T-helper 1 cell treated with Interleukin-12 subunit alpha and Interleukin-12 subunit beta and Interleukin-4 antibody, amounts not matched to agents 30 ng/mL and 1 ng/mL, for 36 hours (primary cell): Measurements from ENCODE around the gene PTPRG. TPM values are rescaled to one million over a fixed set of nuclear protein-coding genes. Genes with fewer than 3 reads are reported as not detected.

ENCODE experiments used
- intact Hi-C: fragments of 100-400 bp; cut with micrococcal nuclease; formaldehyde crosslinking; loops from one replicate; pipeline ENCODE4 v1.15.1; 2024
- total RNA-seq: library from RNA; stranded (reverse); gene quantifications from 2 replicates; pipeline ENCODE4 v1.2.3, GENCODE V29; 2022

PTPRG gene
- total RNA-seq, 1 donor from 2014 or later = 2.5 TPM

DNA sequence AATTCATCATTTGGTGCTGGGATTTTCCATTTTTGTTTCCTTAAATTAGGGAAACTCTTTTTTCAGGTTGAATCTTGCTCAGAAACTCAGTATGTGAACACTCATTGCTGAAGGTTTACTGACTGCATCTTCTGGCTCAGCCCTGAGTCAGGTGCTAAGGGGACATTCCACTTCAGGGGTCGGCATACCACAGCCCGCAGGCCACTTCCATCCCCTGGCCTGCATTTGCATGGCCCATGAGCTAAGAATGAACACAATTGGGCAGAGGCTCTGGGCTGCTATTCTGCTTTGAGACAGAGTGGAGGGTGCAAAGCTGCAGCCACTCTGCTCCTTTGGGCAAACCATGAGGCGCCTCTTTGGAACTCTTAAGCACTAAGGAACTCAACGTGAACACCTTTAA, 647.0 kb downstream of the PTPRG start:
- intact Hi-C loops = no loop called here

DNA sequence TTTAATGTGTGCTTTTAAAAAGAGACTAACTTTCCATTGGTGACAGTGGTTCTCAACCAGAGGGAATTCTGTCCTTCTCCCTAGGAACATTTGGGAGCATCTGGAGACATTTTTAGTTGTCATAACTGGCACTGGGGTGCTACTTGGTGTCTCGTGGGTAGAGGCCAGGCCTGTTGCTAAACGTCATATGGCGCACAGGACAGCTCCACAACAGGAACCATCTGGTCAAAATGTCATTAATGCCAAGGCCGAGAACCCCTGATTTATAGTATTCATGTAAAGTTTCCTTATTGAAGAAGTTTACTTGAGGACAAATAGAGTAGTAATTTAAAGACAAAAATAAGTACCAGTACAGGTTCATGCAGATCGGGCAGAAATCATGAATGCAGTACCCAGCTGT, 647.7 kb downstream of the PTPRG start:
- intact Hi-C loops = no loop called here

DNA sequence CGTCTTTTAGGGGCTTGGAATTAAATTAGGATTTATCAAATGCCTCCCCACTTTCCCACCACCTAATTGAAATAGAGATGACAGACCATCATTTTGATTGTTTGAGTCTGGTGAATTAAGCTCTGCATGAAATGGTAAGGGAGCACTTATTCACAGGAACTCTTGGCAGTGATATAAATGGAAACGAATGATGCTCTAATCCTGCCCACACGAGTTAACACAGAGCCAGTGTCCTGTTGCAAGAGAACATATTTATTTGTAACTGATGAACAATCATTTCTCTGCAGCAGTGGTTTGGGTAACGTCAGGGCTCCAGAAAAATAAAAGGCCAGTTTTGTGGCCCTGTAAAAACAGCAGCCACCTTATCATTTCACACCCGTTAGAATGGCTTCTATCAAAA, 648.6 kb downstream of the PTPRG start:
- intact Hi-C loops = no loop called here

- intact Hi-C loops = no loop called here
These were observed 650.5 kb downstream of the PTPRG start for GRCh38 chr3:62211675-62212429.

DNA sequence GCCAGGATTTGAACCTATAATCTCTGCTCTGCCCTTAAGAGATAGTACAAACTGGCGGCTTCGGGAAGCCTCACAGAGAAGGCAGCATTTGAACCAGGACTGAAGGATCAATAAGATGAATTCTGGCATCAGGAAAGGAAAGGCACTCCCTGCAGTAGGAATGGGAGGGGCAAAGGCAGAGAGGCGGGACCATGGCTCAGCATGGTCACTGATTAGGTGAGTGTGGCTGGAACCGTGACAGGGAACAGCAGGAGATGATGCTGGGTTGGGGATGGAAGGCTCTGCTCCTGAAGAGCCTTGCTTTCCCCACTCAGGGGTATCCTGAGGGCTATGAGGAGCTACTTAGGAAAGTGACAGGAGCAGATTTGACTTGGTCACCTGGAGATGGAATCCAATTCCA, 653.5 kb downstream of the PTPRG start:
- intact Hi-C loops = no loop called here

DNA sequence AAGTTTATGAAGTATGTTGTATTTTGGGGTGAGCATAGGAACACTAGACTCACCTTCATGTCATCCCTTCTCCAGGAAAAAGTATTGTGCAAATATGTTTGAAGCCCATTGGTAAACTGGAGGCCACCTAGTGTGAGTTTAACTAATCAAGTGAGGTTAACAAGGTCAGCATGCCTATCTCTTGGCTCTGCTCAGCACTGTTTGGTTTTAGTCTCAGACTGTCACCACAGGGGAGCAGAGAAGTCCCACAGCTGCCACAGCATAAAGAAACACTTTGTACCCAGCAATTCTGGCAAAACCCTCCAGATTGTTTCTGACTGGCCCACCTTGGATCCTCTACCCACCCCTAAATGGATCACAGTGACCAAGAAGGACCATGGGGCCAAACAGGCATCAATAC, 659.2 kb downstream of the PTPRG start:
- intact Hi-C loops = no loop called here

GRCh38 chr3:62225051-62225450, 663.7 kb downstream of the PTPRG start:
- intact Hi-C loops = no loop called here

DNA sequence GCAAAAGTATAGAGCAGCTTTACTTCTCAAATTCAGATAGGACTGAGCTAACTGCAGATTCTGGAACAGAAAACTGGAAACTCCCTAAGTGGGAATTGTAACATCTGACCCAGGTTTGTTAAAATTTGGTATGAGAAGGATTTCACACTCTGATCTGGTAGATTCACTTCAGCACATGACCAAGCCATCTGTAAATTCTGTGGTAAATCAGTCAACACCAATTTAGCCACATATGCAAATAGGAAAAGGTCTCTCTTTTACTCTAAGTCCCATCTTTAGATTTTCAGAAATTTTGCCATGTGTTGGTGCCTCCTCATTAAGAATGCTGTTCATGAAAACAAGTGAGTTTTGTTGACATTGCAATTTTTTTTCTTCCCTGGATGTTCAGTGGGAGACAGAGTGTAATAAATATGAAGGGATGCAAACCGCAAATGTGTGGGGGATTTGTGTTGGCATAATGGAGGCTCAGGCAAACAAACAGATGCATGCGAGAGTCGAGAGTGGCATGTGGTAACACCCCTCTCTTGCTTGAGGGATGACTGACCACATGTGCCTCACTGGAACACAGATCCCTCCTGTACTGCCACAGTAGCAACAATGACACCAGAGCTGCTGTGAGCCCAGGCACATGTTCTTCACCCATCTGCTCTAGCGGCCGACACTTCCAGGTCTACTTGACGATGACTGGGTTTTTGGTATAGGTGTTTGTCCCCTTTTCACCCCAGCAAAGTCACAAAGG, 665.4 kb downstream of the PTPRG start:
- intact Hi-C loops = no loop called here

DNA sequence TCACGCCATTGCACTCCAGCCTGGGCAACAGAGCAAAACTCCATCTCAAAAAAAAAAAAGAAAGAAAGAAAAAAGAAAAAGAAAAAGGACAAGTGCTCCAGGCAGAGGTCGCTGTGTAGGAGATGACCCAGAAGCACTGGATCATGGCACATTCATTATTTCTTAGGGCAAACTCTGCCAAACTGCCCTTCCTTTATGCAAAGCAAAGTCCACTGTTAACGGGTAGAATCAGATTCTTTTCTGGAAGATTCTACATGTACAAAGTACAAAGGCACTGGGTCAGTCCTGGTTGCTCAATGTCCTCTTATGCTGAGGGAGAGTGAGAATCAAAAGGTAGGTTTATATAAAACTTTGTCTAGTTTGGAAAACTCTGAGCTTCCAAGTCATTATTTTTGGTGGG, 667.1 kb downstream of the PTPRG start:
- intact Hi-C loops = no loop called here

GRCh38 chr3:62229211-62229610, 667.8 kb downstream of the PTPRG start:
- intact Hi-C loops = no loop called here

- intact Hi-C loops = no loop called here
These were observed 668.5 kb downstream of the PTPRG start for GRCh38 chr3:62229908-62230307.

GRCh38 chr3:62233065-62233464, 671.7 kb downstream of the PTPRG start:
- intact Hi-C loops = no loop called here

DNA sequence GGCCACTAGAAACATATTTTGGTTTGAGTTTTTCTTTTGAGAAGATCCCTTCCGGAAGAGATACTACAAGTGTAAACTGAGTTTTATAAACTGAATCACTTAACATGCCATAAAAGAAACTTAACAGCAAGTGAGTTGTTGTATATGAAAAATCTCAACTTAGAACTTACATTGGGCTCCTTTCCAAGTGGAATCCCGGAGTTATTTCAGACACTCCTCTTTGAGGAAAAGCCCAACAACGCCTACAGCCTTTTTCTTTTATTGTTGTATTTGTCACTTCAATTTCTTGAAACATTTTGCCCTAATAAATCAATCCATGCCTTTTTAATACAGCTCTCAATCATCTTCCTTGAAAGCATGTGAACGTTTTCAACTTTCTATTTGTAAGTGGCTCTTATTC, 674.6 kb downstream of the PTPRG start:
- intact Hi-C loops = no loop called here

- intact Hi-C loops = no loop called here
These were observed 676.0 kb downstream of the PTPRG start for GRCh38 chr3:62237286-62237948.

GRCh38 chr3:62238003-62238402, 676.6 kb downstream of the PTPRG start:
- intact Hi-C loops = no loop called here

DNA sequence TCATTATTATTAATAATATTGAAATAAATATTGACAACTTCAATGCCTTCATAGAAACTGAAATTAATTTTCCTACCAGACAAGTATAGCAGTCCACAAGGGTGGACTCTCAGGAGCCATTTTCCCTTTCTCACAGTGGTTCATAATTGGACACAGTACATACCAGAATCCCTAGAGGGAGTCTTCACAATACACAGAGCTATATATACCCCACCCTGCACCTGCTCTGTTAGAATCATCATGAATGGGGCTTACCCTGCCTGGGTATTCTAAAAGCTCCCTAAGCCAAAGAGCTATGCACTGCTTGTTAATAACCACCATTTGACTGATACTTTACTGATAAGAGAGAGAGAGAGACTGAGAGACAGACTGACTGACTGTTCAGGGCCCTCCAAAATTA, 677.1 kb downstream of the PTPRG start:
- intact Hi-C loops = no loop called here

- intact Hi-C loops = no loop called here
These were observed 679.9 kb downstream of the PTPRG start for GRCh38 chr3:62241279-62241678.

GRCh38 chr3:62242831-62243509, 681.6 kb downstream of the PTPRG start:
- intact Hi-C loops = no loop called here

DNA sequence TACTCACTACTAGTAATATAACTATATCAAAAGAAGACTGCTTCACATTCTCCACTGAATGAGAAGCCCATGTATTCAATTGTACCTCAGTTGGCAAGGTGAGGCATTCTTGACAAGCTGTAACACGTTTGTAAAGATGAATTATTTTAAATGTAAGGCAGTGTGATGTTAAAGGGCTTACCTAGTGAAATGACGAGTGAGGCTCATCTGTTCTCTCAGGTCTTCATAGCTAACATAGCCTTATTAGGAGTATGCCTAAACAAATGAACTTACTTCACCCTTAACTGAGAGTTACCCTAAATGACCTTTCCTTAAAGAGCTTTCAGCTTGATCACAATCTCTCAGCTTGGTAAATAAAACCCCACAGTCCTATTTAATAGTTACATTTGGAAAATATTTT, 684.7 kb downstream of the PTPRG start:
- intact Hi-C loops = no loop called here

GRCh38 chr3:62246985-62247384, 685.6 kb downstream of the PTPRG start:
- intact Hi-C loops = no loop called here

DNA sequence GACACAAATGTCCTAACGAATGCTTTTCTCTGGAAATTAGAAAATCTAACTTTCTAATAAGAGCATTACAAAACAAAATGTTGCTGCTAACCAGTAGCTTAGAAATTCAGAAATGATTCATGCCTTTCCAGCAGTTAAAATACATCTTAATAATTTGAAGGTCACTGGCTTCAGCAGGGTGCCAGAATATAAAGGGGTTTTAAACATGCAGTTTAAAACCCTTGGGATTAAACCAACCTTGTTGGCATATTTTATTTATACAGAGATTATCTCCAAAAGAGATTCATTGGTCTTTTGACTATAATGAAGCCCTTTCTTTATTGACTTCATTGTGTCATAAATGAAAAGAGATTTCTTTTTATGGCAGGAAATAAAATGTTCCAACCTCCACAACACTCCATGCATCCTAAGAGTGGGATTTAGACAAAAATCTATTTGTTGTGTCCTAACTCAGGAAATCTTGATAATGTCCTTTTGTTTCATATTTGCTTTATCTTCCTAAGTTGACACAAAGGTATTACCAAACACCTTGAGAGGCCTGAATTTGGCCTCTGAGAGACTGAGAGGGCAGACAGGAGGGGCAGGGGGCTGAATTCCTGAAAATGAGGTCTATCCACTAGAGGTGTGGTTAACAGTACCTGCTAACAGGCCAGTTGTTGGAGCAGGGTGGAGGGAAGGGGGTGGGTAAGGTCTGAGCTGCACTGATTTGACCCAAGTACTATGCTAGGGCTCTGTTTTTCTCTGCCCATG, 687.5 kb downstream of the PTPRG start:
- intact Hi-C loops = no loop called here
